Parathyroid adenoma (tissue), 2 donors: Measurements from ENCODE around the gene SMARCD3.

Experiments used
- H2AFZ ChIP-seq: fragments of 300-600 bp; sonication (generic); one replicate; pipeline ENCODE4 v1.7.0; 2017; ENCODE audit warnings: antibody characterized with exemption, mild to moderate bottlenecking
- H3K27ac ChIP-seq: fragments of 300-600 bp; sonication (generic); one replicate; pipeline ENCODE4 v1.7.0; 2017
- H3K27me3 ChIP-seq: fragments of 300-600 bp; sonication (generic); one replicate; pipeline ENCODE4 v1.7.0; 2017; ENCODE audit warnings: low read length; ENCODE audit not compliant: control insufficient read depth, insufficient read depth
- H3K36me3 ChIP-seq: fragments of 300-600 bp; sonication (generic); one replicate; pipeline ENCODE4 v1.7.0; 2017; ENCODE audit warnings: low read length; ENCODE audit not compliant: control insufficient read depth, insufficient read depth
- H3K4me1 ChIP-seq: fragments of 300-600 bp; sonication (generic); one replicate; pipeline ENCODE4 v1.7.0; 2017; ENCODE audit warnings: control low read depth
- H3K4me2 ChIP-seq: fragments of 300-600 bp; sonication (generic); one replicate; pipeline ENCODE4 v1.7.0; 2017; ENCODE audit warnings: low read length
- H3K4me3 ChIP-seq: fragments of 300-600 bp; sonication (generic); one replicate; pipeline ENCODE4 v1.7.0; 2017; ENCODE audit warnings: low read depth, low read length
- H3K79me2 ChIP-seq: fragments of 300-600 bp; sonication (generic); one replicate; pipeline ENCODE4 v1.7.0; 2017; ENCODE audit warnings: control low read depth
- H3K9ac ChIP-seq: fragments of 300-600 bp; sonication (generic); one replicate; pipeline ENCODE4 v1.7.0; 2017; ENCODE audit warnings: mild to moderate bottlenecking
- H3K9me3 ChIP-seq: fragments of 300-600 bp; sonication (generic); one replicate; pipeline ENCODE4 v1.7.0; 2017; ENCODE audit warnings: low read length; ENCODE audit not compliant: control insufficient read depth
- CTCF ChIP-seq: fragments of 300-600 bp; sonication (generic); IDR thresholded peaks from one replicate; pipeline ENCODE4 v1.7.0; 2017; ENCODE audit warnings: antibody characterized with exemption, mild to moderate bottlenecking
- donor health status: primary hyperparathyroidism.

SMARCD3 gene

GRCh38 chr7:151274396-151274795 lies 25.9 kb upstream of the SMARCD3 start:
- no peaks in the 10 kb centered on the region for H3K27me3 ChIP-seq
- no peak overlapping the region for H3K27ac ChIP-seq
- H3K9ac ChIP-seq, result no peak overlapping the region
- H3K4me2 ChIP-seq, result no peak overlapping the region
- TF ChIP-seq CTCF, result no peak
- H3K4me1 ChIP-seq, result peaks cover 16% of the 10 kb centered on the region
- H3K4me3 ChIP-seq, result no peak overlapping the region
- no peaks in the 10 kb centered on the region for H3K36me3 ChIP-seq
- no peak overlapping the region for H2AFZ ChIP-seq
- H3K79me2 ChIP-seq, result no peaks in the 10 kb centered on the region
- no peaks in the 10 kb centered on the region for H3K9me3 ChIP-seq

GRCh38 chr7:151273651-151274390 lies 25.3 kb upstream of the SMARCD3 start:
- no peaks in the 10 kb centered on the region for H3K36me3 ChIP-seq
- H3K4me3 ChIP-seq, result no peak overlapping the region
- H3K79me2 ChIP-seq, result no peaks in the 10 kb centered on the region
- peaks cover 16% of the 10 kb centered on the region for H3K4me1 ChIP-seq
- no peak for TF ChIP-seq CTCF
- no peaks in the 10 kb centered on the region for H3K9me3 ChIP-seq
- no peak overlapping the region for H2AFZ ChIP-seq
- no peak overlapping the region for H3K4me2 ChIP-seq
- H3K9ac ChIP-seq, result no peak overlapping the region
- no peaks in the 10 kb centered on the region for H3K27me3 ChIP-seq
- no peak overlapping the region for H3K27ac ChIP-seq

GRCh38 chr7:151272877-151273276 lies 24.4 kb upstream of the SMARCD3 start:
- no peaks in the 10 kb centered on the region for H3K79me2 ChIP-seq
- H3K9me3 ChIP-seq, result no peaks in the 10 kb centered on the region
- no peak overlapping the region for H3K4me2 ChIP-seq
- H3K36me3 ChIP-seq, result no peaks in the 10 kb centered on the region
- no peak overlapping the region for H3K4me3 ChIP-seq
- H2AFZ ChIP-seq, result no peak overlapping the region
- peaks cover 16% of the 10 kb centered on the region for H3K4me1 ChIP-seq
- H3K27me3 ChIP-seq, result no peaks in the 10 kb centered on the region
- no peak overlapping the region for H3K9ac ChIP-seq
- no peak overlapping the region for H3K27ac ChIP-seq
- TF ChIP-seq CTCF, result no peak

GRCh38 chr7:151272405-151272804 lies 23.9 kb upstream of the SMARCD3 start:
- H2AFZ ChIP-seq, result no peak overlapping the region
- H3K9ac ChIP-seq, result no peak overlapping the region
- H3K79me2 ChIP-seq, result no peaks in the 10 kb centered on the region
- no peaks in the 10 kb centered on the region for H3K9me3 ChIP-seq
- peak overlapping the region; percentile 19 for H3K4me2 ChIP-seq
- no peak overlapping the region for H3K27ac ChIP-seq
- H3K36me3 ChIP-seq, result no peaks in the 10 kb centered on the region
- peaks cover 16% of the 10 kb centered on the region for H3K4me1 ChIP-seq
- H3K4me3 ChIP-seq, result no peak overlapping the region
- H3K27me3 ChIP-seq, result no peaks in the 10 kb centered on the region
- no peak for TF ChIP-seq CTCF
